ENCODE measurements around the gene PGBD5.

PGBD5 gene

GRCh38 chr1:230300322-230301301, 125.5 kb downstream of the PGBD5 start:
- no peak overlapping the region for H3K27ac ChIP-seq
- no peak for TF ChIP-seq CTCF (IDR thresholded peaks at IDR 0.05)
- TF ChIP-seq ZFX (IDR thresholded peaks at IDR 0.05; ENCODE audit: borderline replicate concordance): no peak

GRCh38 chr1:230299191-230300006, 126.7 kb downstream of the PGBD5 start:
- no peak overlapping the region for H3K27ac ChIP-seq
- TF ChIP-seq ZFX (IDR thresholded peaks at IDR 0.05; ENCODE audit: borderline replicate concordance): no peak
- TF ChIP-seq CTCF (IDR thresholded peaks at IDR 0.05): no peak

- TF ChIP-seq ZFX (IDR thresholded peaks at IDR 0.05; ENCODE audit: borderline replicate concordance): no peak
- TF ChIP-seq CTCF (IDR thresholded peaks at IDR 0.05): no peak
- no peak overlapping the region for H3K27ac ChIP-seq
Observed at GRCh38 chr1:230295367-230295766, 130.8 kb downstream of the PGBD5 start.

- TF ChIP-seq ZFX (IDR thresholded peaks at IDR 0.05; ENCODE audit: borderline replicate concordance): no peak
- TF ChIP-seq CTCF (IDR thresholded peaks at IDR 0.05): no peak
- H3K27ac ChIP-seq: no peak overlapping the region
Observed at GRCh38 chr1:230293390-230293700, 132.8 kb downstream of the PGBD5 start.

- H3K27ac ChIP-seq: no peak overlapping the region
Observed at GRCh38 chr1:230292689-230293389, 133.3 kb downstream of the PGBD5 start.

More at GRCh38 chr1:230292689-230293389, 133.3 kb downstream of the PGBD5 start:
- no peak for TF ChIP-seq CTCF (IDR thresholded peaks at IDR 0.05)
- TF ChIP-seq ZFX (IDR thresholded peaks at IDR 0.05; ENCODE audit: borderline replicate concordance): no peak

Measured in 22Rv1 (cell line).